IMR-90 (cell line): Measurements from ENCODE around the gene NME7. TPM values are rescaled to one million over a fixed set of nuclear protein-coding genes. Genes with fewer than 3 reads are reported as not detected.

Experiments used
- ATAC-seq: fragments of 200-7000 bp; cut with Tn5 transposase; 2 replicates; pipeline ENCODE4 v1.9.1; 2020; ENCODE audit warnings: low read depth, mild to moderate bottlenecking, moderate library complexity
- BruUV-seq: library from RNA; stranded (reverse); fragments of 400-500 nt; replicated peaks from 2 replicates; lab custom pipeline; 2021; lab: Mats Ljungman, UMichigan
- CTCF ChIA-PET: fragments of 300-600 bp; formaldehyde crosslinking; extraction: SDS; loops from one replicate; lab custom pipeline; 2021; ENCODE audit warnings: antibody characterized with exemption; lab: Yijun Ruan, JAX
- POLR2A ChIA-PET: fragments of 300-600 bp; sonication (Branson Sonifier 250); formaldehyde crosslinking; loops from one replicate; lab custom pipeline; 2022; ENCODE audit warnings: antibody characterized with exemption; ENCODE audit not compliant: unreplicated experiment; lab: Charles Lee
- DNase-seq: peaks from one replicate; pipeline ENCODE4 v3.0.0; 2013
- H2AFZ ChIP-seq: replicated peaks from 2 replicates; pipeline ENCODE3; 2013; ENCODE audit warnings: low read length, mild to moderate bottlenecking; ENCODE audit not compliant: poor library complexity
- H2AK5ac ChIP-seq: 2 replicates; pipeline ENCODE4 v1.6.1; 2013; ENCODE audit warnings: low read depth, low read length, inconsistent platforms
- H2AK9ac ChIP-seq: replicated peaks from 2 replicates; pipeline ENCODE3; 2013; ENCODE audit warnings: mild to moderate bottlenecking, low read depth, low read length, moderate library complexity; ENCODE audit not compliant: poor library complexity
- H2BK120ac ChIP-seq: 2 replicates; pipeline ENCODE4 v1.6.1; 2013; ENCODE audit warnings: low read depth, low read length, inconsistent platforms
- H2BK15ac ChIP-seq: 3 replicates; pipeline ENCODE4 v1.6.1; 2013; ENCODE audit warnings: low read depth, low read length, inconsistent platforms
- H2BK20ac ChIP-seq: 2 replicates; pipeline ENCODE4 v1.6.1; 2013; ENCODE audit warnings: low read depth, mild to moderate bottlenecking, inconsistent platforms, low read length, moderate library complexity
- H2BK5ac ChIP-seq: 2 replicates; pipeline ENCODE4 v1.6.1; 2013; ENCODE audit warnings: mild to moderate bottlenecking, low read depth, low read length, inconsistent platforms; ENCODE audit not compliant: poor library complexity, severe bottlenecking
- H3K14ac ChIP-seq: replicated peaks from 2 replicates; pipeline ENCODE4 v1.6.1; 2013; ENCODE audit warnings: low read depth, low read length, inconsistent platforms
- H3K18ac ChIP-seq: 2 replicates; pipeline ENCODE4 v1.6.1; 2013; ENCODE audit warnings: low read depth, low read length, control low read depth
- H3K23ac ChIP-seq: 2 replicates; pipeline ENCODE4 v1.6.1; 2013; ENCODE audit warnings: low read depth, low read length, inconsistent platforms
- H3K27ac ChIP-seq: 2 replicates; pipeline ENCODE4 v1.5.1; 2013; ENCODE audit warnings: mild to moderate bottlenecking, control low read depth, low read length; ENCODE audit not compliant: insufficient read depth
- H3K27me3 ChIP-seq: 2 replicates; pipeline ENCODE4 v1.6.1; 2013; ENCODE audit warnings: low read length; ENCODE audit not compliant: control insufficient read depth, insufficient read depth
- H3K36me3 ChIP-seq: 2 replicates; pipeline ENCODE4 v1.6.1; 2013; ENCODE audit warnings: low read length, mixed read lengths; ENCODE audit not compliant: control insufficient read depth, insufficient read depth
- H3K4ac ChIP-seq: 2 replicates; pipeline ENCODE4 v1.6.1; 2013; ENCODE audit warnings: low read depth, low read length, inconsistent platforms
- H3K4me1 ChIP-seq: 2 replicates; pipeline ENCODE4 v1.6.1; 2013; ENCODE audit warnings: low read length, mixed read lengths; ENCODE audit not compliant: control insufficient read depth, insufficient read depth
- H3K4me2 ChIP-seq: 2 replicates; pipeline ENCODE4 v1.6.1; 2013; ENCODE audit warnings: low read depth, mild to moderate bottlenecking, control low read depth, low read length, moderate library complexity
- H3K4me3 ChIP-seq: 2 replicates; pipeline ENCODE4 v1.5.1; 2013; ENCODE audit warnings: low read depth, mild to moderate bottlenecking, control low read depth, low read length, moderate library complexity; ENCODE audit not compliant: insufficient read depth
- H3K56ac ChIP-seq: 2 replicates; pipeline ENCODE4 v1.6.1; 2013; ENCODE audit warnings: low read length, inconsistent platforms; ENCODE audit not compliant: insufficient read depth; ENCODE audit errors: extremely low read depth
- H3K79me1 ChIP-seq, 2 experiments: 2 replicates each; pipeline ENCODE4 v1.6.1; 2013; ENCODE audit warnings: low read length in 2 of 2, inconsistent platforms in 1 of 2, low read depth in 1 of 2
- H3K9ac ChIP-seq: 2 replicates; pipeline ENCODE4 v1.6.1; 2013; ENCODE audit warnings: low read depth, low read length, control low read depth
- H3K9me1 ChIP-seq: 2 replicates; pipeline ENCODE4 v1.6.1; 2013; ENCODE audit warnings: low read length, inconsistent platforms; ENCODE audit not compliant: insufficient read depth
- H3K9me3 ChIP-seq: 2 replicates; pipeline ENCODE4 v1.6.1; 2013; ENCODE audit warnings: low read length; ENCODE audit not compliant: control insufficient read depth, insufficient read depth
- H4K20me1 ChIP-seq: 2 replicates; pipeline ENCODE4 v1.6.1; 2013; ENCODE audit warnings: low read length, inconsistent platforms; ENCODE audit not compliant: insufficient read depth
- H4K5ac ChIP-seq: 2 replicates; pipeline ENCODE4 v1.6.1; 2013; ENCODE audit warnings: mild to moderate bottlenecking, low read depth, low read length, control low read depth
- H4K8ac ChIP-seq, 2 experiments: 2 replicates each; pipeline ENCODE4 v1.6.1; 2013; ENCODE audit warnings: low read depth in 2 of 2, low read length in 2 of 2, control low read depth in 1 of 2, inconsistent platforms in 1 of 2
- H4K91ac ChIP-seq: 2 replicates; pipeline ENCODE4 v1.6.1; 2013; ENCODE audit warnings: low read depth, low read length, inconsistent platforms; ENCODE audit not compliant: insufficient read depth
- CEBPB ChIP-seq: IDR thresholded peaks from 2 replicates; pipeline ENCODE4 v1.6.1; 2012; ENCODE audit warnings: low read depth, low read length, improper control_type of control experiment
- CHD1 ChIP-seq: IDR thresholded peaks from 2 replicates; pipeline ENCODE4 v1.6.1; 2012; ENCODE audit warnings: low read depth, low read length, improper control_type of control experiment
- MAFK ChIP-seq: IDR thresholded peaks from 2 replicates; pipeline ENCODE4 v1.6.1; 2012; ENCODE audit warnings: low read depth, low read length, improper control_type of control experiment
- MAZ ChIP-seq: IDR thresholded peaks from 2 replicates; pipeline ENCODE4 v1.6.1; 2012; ENCODE audit warnings: low read depth, mild to moderate bottlenecking, low read length, improper control_type of control experiment, moderate library complexity, borderline replicate concordance
- MXI1 ChIP-seq: IDR thresholded peaks from 2 replicates; pipeline ENCODE4 v1.6.1; 2012; ENCODE audit warnings: low read depth, mild to moderate bottlenecking, low read length, moderate library complexity, borderline replicate concordance
- POLR2A ChIP-seq: IDR thresholded peaks from 2 replicates; pipeline ENCODE4 v1.6.1; 2012; ENCODE audit warnings: mild to moderate bottlenecking, low read depth, low read length
- SMC3 ChIP-seq: fragments of 150-350 bp; IDR thresholded peaks from 2 replicates; pipeline ENCODE4 v1.6.1; 2016; ENCODE audit warnings: low read depth, mild to moderate bottlenecking, antibody characterized with exemption, low read length, moderate library complexity
- WGBS, 2 experiments: methylation state at CpG; one replicate each; pipeline versions ENCODE4 v1.1.5 to v1.1.7; 2013; ENCODE audit warnings: missing lambda C conversion rate in 2 of 2; ENCODE audit not compliant: insufficient read length in 1 of 2; ENCODE audit errors: extremely low coverage in 2 of 2; 5-methylcytosine and 5-hydroxymethylcytosine counted together
- dilution Hi-C: fragments of 300-500 bp; cut with HindIII; formaldehyde crosslinking; loops from one replicate; pipeline ENCODE4 v1.14.3; 2018; ENCODE audit warnings: low sequenced_read_pairs; ENCODE audit not compliant: unreplicated experiment
- in situ Hi-C: fragments of 300-500 bp; cut with MboI; formaldehyde crosslinking; loops from 3 replicates; pipeline ENCODE4 v1.14.3; 2019; ENCODE audit warnings: low sequenced_read_pairs, inconsistent platforms, mixed read lengths
- intact Hi-C: fragments of 100-400 bp; cut with micrococcal nuclease; formaldehyde crosslinking; loops from 2 replicates; pipeline ENCODE4 v1.10.0; 2022
- polyA plus RNA-seq, 3 experiments: library from polyadenylated mRNA; depleted of rRNA; stranded (reverse); fragments of >200 nt; gene quantifications; 2 replicates each; pipeline ENCODE4 v1.2.3, GENCODE V29; 2012; ENCODE audit warnings: low replicate concordance in 1 of 3
- total RNA-seq: library from RNA; depleted of rRNA; stranded (reverse); fragments of >200 nt; gene quantifications from 2 replicates; pipeline ENCODE4 v1.2.3, GENCODE V29; 2012

Gene NME7
- total and polyA plus RNA-seq, 2 of the 4 experiments (the other 2 are of a cell fraction), result 18.3 to 22.4 TPM

DNA sequence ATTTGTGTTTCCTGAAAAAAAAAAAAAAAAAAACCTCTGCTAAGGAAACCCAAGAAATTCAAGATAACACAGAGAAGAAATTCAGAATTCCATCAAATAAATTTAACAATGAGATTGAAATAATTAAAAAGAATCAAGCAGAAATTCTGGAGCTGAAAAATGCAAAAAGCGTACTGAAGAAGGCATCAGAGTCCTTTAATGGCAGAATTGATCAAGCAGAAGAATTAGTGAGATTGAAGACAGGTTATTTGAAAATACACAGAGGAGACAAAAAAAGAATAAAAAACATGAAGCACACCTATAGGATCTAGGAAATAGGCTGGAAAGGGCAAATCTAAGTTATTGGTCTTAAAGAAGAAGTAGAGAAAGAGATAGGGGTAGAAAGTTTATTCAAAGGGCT, 38.2 kb downstream of the NME7 start:
- dilution Hi-C loops (no loop called here), in situ Hi-C loops (no loop called here), intact Hi-C loops (loop anchor here (5.0 kb wide), 1 partner anchor 222 kb away; the partner anchor contains the start of gene ATP1B1)
- no peak overlapping the region for H2BK120ac ChIP-seq
- H3K4me3 ChIP-seq, result no peak overlapping the region
- H3K9ac ChIP-seq, result no peak overlapping the region
- BruUV-seq, result no TSS peak
- ATAC-seq (no peak), DNase-seq (no peak)
- H3K56ac ChIP-seq, result no peak overlapping the region
- H4K8ac ChIP-seq, result no peak overlapping the region
- H3K27ac ChIP-seq, result no peak overlapping the region
- H3K79me1 ChIP-seq, result peaks cover 6 to 7% of the 10 kb centered on the region in 2 experiments; a peak in 3 of 4 replicates
- no peak overlapping the region for H2AK5ac ChIP-seq
- 0 out of 2 replicates have a peak, but pooled peaks cover 3% of the 10 kb centered on the region for H3K9me1 ChIP-seq
- no peak overlapping the region for H2BK20ac ChIP-seq
- H2BK5ac ChIP-seq, result no peak overlapping the region
- no peak overlapping the region for H3K18ac ChIP-seq
- H4K20me1 ChIP-seq, result no peaks in the 10 kb centered on the region
- no peak overlapping the region for H3K23ac ChIP-seq
- TF ChIP-seq MAZ, result no peak
- TF ChIP-seq MXI1, result no peak
- no peak for TF ChIP-seq CHD1
- TF ChIP-seq POLR2A, result no peak
- TF ChIP-seq SMC3, result no peak
- TF ChIP-seq MAFK, result no peak
- no peak for TF ChIP-seq CEBPB
- POLR2A ChIA-PET, result no interaction called here
- H3K4ac ChIP-seq, result no peak overlapping the region
- WGBS, 2 experiments, result no CpG with 5 or more reads among the region's 1 CpG
- H3K36me3 ChIP-seq, result no peaks in the 10 kb centered on the region
- no peaks in the 10 kb centered on the region for H3K4me1 ChIP-seq
- no peak overlapping the region for H2BK15ac ChIP-seq
- H3K27me3 ChIP-seq, result no peaks in the 10 kb centered on the region
- no peak overlapping the region for H3K14ac ChIP-seq
- H4K5ac ChIP-seq, result no peak overlapping the region
- H2AK9ac ChIP-seq, result no peak overlapping the region
- no peak overlapping the region for H4K91ac ChIP-seq
- H2AFZ ChIP-seq, result no peak overlapping the region
- H3K4me2 ChIP-seq, result no peak overlapping the region
- H3K9me3 ChIP-seq, result no peaks in the 10 kb centered on the region
- CTCF ChIA-PET, result interaction anchor here (0.6 to 0.7 kb wide), 3 partner anchors 36 to 904 kb away, joined by 3 to 6 read pairs (median 5); no protein-coding TSS in a partner anchor
